Naive thymus-derived CD8-positive, alpha-beta T cell (primary cell): Measurements from ENCODE around the gene RPN1. TPM values are rescaled to one million over a fixed set of nuclear protein-coding genes. Genes with fewer than 3 reads are reported as not detected.

ENCODE experiments used
- ATAC-seq, 2 donors: fragments of 150-1000 bp; cut with Tn5 transposase in 1 of 2; sonication (Bioruptor Pico), chemical (Tn5 transposase) in 1 of 2; 1 replicate in 1 of 2; 2 replicates in 1 of 2; pipeline ENCODE4 v1.10.0; 2021; ENCODE audit warnings: mild to moderate bottlenecking in 2 of 2, moderate library complexity in 2 of 2
- POLR2A ChIA-PET: fragments of 350-600 bp; sonication (Branson Sonifier 250); formaldehyde crosslinking; loops from one replicate; lab custom pipeline; 2021; ENCODE audit warnings: antibody characterized with exemption; lab: Charles Lee
- DNase-seq, 10 donors: peaks; one replicate each; pipeline versions ENCODE4 v3.0.0 to v3.0.0-alpha.2; 2020 to 2022
- H3K27ac Mint-ChIP-seq, 10 donors: one replicate each; pipeline ENCODE4 v1.8.0; 2020 to 2022; ENCODE audit warnings: mild to moderate bottlenecking in 10 of 10, mixed read lengths in 10 of 10, moderate library complexity in 4 of 10, inconsistent platforms in 1 of 10
- H3K27me3 Mint-ChIP-seq, 5 donors: one replicate each; pipeline ENCODE4 v1.8.0; 2021 to 2022; ENCODE audit warnings: mixed read lengths in 5 of 5
- H3K36me3 Mint-ChIP-seq, 3 donors: one replicate each; pipeline ENCODE4 v1.8.0; 2020 to 2022; ENCODE audit warnings: mixed read lengths in 3 of 3, mild to moderate bottlenecking in 2 of 3, inconsistent platforms in 1 of 3
- H3K4me1 Mint-ChIP-seq, 4 donors: one replicate each; pipeline ENCODE4 v1.8.0; 2021 to 2022; ENCODE audit warnings: mixed read lengths in 4 of 4
- H3K4me3 Mint-ChIP-seq, 10 donors: one replicate each; pipeline ENCODE4 v1.8.0; 2020 to 2022; ENCODE audit warnings: mild to moderate bottlenecking in 10 of 10, mixed read lengths in 10 of 10, moderate library complexity in 6 of 10, inconsistent platforms in 1 of 10
- H3K9me3 Mint-ChIP-seq, 9 donors: one replicate each; pipeline ENCODE4 v1.8.0; 2020 to 2022; ENCODE audit warnings: mixed read lengths in 9 of 9, mild to moderate bottlenecking in 3 of 9, inconsistent platforms in 1 of 9, moderate library complexity in 1 of 9
- polyA plus RNA-seq, 3 donors: library from polyadenylated mRNA; unstranded; fragments of 300-500 nt; fragmentation: Illumina TruSeq; gene quantifications; one replicate each; pipeline ENCODE4 v1.2.3, GENCODE V29; 2021
- total RNA-seq, 8 experiments: library from RNA in 2 of 8; stranded (reverse) in 2 of 8; gene quantifications; one replicate each; pipeline ENCODE4 v1.2.3 and lab custom pipeline; 2021 to 2026

The RPN1 gene
- total and polyA plus RNA-seq, 5 experiments from 2014 or later, result 76.2 to 224 (median 178) TPM

GRCh38 chr3:128647307-128647706, 3.3 kb downstream of the RPN1 start:
- Mint-ChIP-seq H3K4me3 (peak overlapping the region in 4 of 10 donors; percentile 36 to 51 (median 40)), H3K27ac (peak overlapping the region in 9 of 10 donors; percentile 9 to 66 (median 56)), H3K27me3 (no peaks in the 10 kb centered on the region), H3K4me1 (peaks cover 13 to 60% (median 40%) of the 10 kb centered on the region in 4 donors), H3K36me3 (peaks cover 0 to 37% (median 0%) of the 10 kb centered on the region in 3 donors), H3K9me3 (no peaks in the 10 kb centered on the region)
- POLR2A ChIA-PET, result interaction anchor here (1.1 kb wide), 1 partner anchor 33 kb away, joined by 4 read pairs; no protein-coding TSS in a partner anchor
- ATAC-seq (no peak), DNase-seq (no peak)

DNA sequence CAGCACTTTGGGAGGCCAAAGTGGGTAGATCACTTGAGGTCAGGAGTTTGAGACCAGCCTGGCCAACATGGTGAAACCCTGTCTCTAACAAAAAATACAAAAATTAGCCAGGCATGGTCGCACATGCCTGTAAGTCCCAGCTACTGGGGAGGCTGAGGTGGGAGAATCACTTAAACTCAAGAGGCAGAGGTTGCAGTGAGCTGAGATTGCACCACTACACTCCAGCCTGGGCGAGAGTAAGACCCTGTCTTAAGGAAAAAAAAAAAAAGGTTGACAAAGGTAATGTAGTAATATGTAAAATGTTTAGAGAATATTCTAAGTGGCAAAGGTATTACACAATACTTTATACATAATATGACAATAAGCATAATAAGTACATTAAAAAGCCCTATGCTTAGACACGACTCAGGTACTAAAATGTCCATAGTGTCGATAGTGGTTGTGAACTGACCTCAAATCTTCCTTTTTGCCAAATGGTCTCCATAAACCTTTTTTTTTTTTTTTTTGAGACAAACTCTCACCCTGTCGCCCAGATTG, 16.5 kb downstream of the RPN1 start:
- Mint-ChIP-seq H3K27me3 (no peaks in the 10 kb centered on the region), H3K27ac (no peak overlapping the region), H3K4me1 (peaks cover 7 to 28% (median 17%) of the 10 kb centered on the region in 4 donors), H3K36me3 (peaks cover 4 to 76% (median 10%) of the 10 kb centered on the region in 3 donors), H3K4me3 (no peak overlapping the region), H3K9me3 (no peaks in the 10 kb centered on the region)
- POLR2A ChIA-PET, result no interaction called here
- DNase-seq (no peak), ATAC-seq (no peak)

DNA sequence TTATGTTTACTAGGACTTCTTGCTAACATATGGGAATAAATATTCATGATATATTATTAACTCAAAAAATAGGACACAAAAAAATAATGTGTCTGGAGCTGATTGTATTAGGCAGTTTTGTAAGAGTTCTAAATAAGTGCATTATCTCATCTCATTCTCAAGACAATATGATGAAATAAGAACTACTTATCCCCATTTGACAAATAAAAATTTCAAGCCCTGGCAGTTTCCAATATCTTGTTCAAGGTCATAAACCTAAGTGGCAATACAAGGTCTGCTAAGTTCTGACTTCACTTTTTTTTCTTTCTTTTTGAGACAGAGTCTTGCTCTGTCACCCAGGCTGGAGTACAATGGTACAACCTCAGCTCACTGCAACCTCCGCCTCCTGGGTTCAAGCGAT, 18.3 kb downstream of the RPN1 start:
- Mint-ChIP-seq H3K4me3 (no peak overlapping the region), H3K4me1 (peaks cover 2 to 16% (median 9%) of the 10 kb centered on the region in 4 donors), H3K27ac (peak overlapping the region in 3 of 10 donors; percentile 27 to 65 (median 42)), H3K36me3 (peaks cover 0 to 77% (median 15%) of the 10 kb centered on the region in 3 donors), H3K27me3 (no peaks in the 10 kb centered on the region), H3K9me3 (no peaks in the 10 kb centered on the region)
- no peak for DNase-seq
- POLR2A ChIA-PET, result interaction anchor here (0.8 to 1.2 kb wide), 2 partner anchors 11 to 18 kb away, joined by 3 read pairs; partner anchors contain the start of gene RPN1
- ATAC-seq, result no peak

- Mint-ChIP-seq H3K9me3 (no peaks in the 10 kb centered on the region), H3K27ac (peak overlapping the region in 1 of 10 donors; percentile 57), H3K4me3 (no peak overlapping the region), H3K27me3 (no peaks in the 10 kb centered on the region), H3K4me1 (peaks cover 6 to 15% (median 8%) of the 10 kb centered on the region in 4 donors), H3K36me3 (peaks cover 0 to 87% (median 25%) of the 10 kb centered on the region in 3 donors)
- POLR2A ChIA-PET, result interaction anchor here (2.3 kb wide), 1 partner anchor 24 kb away, joined by 7 read pairs; no protein-coding TSS in a partner anchor
- ATAC-seq (no peak), DNase-seq (no peak)
Measured at GRCh38 chr3:128629936-128630335, 20.7 kb downstream of the RPN1 start.

- DNase-seq (no peak), ATAC-seq (no peak)
- POLR2A ChIA-PET, result interaction anchor here (1.6 kb wide), 1 partner anchor 17 kb away, joined by 3 read pairs; no protein-coding TSS in a partner anchor
- Mint-ChIP-seq H3K4me3 (no peak overlapping the region), H3K4me1 (peaks cover 0 to 13% (median 9%) of the 10 kb centered on the region in 4 donors), H3K27me3 (no peaks in the 10 kb centered on the region), H3K36me3 (peaks cover 0 to 97% (median 27%) of the 10 kb centered on the region in 3 donors), H3K27ac (peak overlapping the region in 4 of 10 donors; percentile 28 to 85 (median 68)), H3K9me3 (no peaks in the 10 kb centered on the region)
Measured at GRCh38 chr3:128625409-128625945, 25.1 kb downstream of the RPN1 start.

DNA sequence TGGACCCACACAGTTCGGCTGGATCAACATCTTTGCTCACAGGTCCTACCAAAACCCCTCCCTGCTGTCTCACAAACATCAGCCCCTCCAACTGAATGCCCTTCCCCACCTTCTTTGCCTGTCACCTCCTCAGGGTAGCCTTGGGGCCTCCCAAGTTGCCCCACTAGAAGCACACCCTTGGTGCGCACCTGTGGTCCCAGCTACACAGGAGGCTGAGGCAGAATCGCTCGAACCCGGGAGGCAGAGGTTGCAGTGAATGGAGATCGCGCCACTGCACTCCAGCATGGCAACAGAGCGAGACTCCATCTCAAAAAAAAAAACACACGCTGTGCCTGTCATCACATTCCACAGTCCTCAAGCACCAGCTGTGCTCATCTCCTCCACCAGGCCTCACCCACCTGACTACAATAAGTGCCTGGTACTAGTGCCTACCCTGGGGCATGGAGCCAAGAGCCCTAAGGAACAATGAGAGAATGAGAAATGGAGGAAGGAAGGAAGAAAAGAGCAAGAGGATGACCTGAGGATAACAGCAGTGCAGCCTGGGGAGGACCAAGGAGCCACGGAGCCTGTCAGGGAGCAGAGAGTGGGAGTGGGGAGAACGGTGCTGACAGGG, 26.0 kb downstream of the RPN1 start:
- Mint-ChIP-seq H3K27ac (peak overlapping the region in 3 of 10 donors; percentile 9 to 83 (median 79)), H3K9me3 (no peaks in the 10 kb centered on the region), H3K4me1 (peaks cover 5 to 17% (median 10%) of the 10 kb centered on the region in 4 donors), H3K36me3 (peaks cover 0 to 96% (median 28%) of the 10 kb centered on the region in 3 donors), H3K27me3 (no peaks in the 10 kb centered on the region), H3K4me3 (no peak overlapping the region)
- POLR2A ChIA-PET, result no interaction called here
- DNase-seq, result no peak
- ATAC-seq, result no peak

GRCh38 chr3:128623762-128624176, 26.8 kb downstream of the RPN1 start:
- POLR2A ChIA-PET, result no interaction called here

DNA sequence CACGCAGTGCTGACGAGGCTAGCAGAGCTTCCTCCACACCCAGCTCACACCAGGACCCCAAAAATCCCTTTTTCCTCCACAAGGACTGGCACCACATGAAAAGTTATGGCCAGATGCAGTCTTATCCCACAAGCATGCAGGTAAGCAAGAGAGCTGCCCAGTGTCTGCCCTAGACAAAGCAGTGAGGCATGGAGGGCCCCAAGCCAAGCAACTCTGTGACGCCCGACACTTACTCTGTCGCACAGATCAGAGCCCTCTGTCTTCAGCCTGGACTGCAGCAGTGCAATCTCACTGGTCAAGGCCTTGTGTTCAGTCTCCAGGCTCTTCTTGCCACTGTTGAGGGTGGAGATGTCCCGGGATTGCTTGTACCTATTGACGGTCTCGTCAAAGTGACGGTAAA, 28.7 kb downstream of the RPN1 start:
- H3K4me1 Mint-ChIP-seq, result peaks cover 19 to 39% (median 27%) of the 10 kb centered on the region in 4 donors
- H3K27me3 Mint-ChIP-seq, result no peaks in the 10 kb centered on the region
- H3K4me3 Mint-ChIP-seq, result no peak overlapping the region
- no peak for ATAC-seq
- no peak for DNase-seq
- POLR2A ChIA-PET, result interaction anchor here (0.9 kb wide), 1 partner anchor 10 kb away, joined by 3 read pairs; no protein-coding TSS in a partner anchor
- H3K27ac Mint-ChIP-seq, result peak overlapping the region in 1 of 10 donors; percentile 25
- peaks cover 0 to 2% (median 0%) of the 10 kb centered on the region in 9 donors for H3K9me3 Mint-ChIP-seq
- peaks cover 0 to 82% (median 24%) of the 10 kb centered on the region in 3 donors for H3K36me3 Mint-ChIP-seq

More at GRCh38 chr3:128623762-128624176, 26.8 kb downstream of the RPN1 start:
- Mint-ChIP-seq H3K27ac (peak overlapping the region in 4 of 10 donors; percentile 9 to 54 (median 32)), H3K27me3 (no peaks in the 10 kb centered on the region), H3K4me1 (peaks cover 13 to 25% (median 17%) of the 10 kb centered on the region in 4 donors), H3K36me3 (peaks cover 0 to 95% (median 27%) of the 10 kb centered on the region in 3 donors), H3K4me3 (no peak overlapping the region), H3K9me3 (no peaks in the 10 kb centered on the region)
- DNase-seq, result no peak
- ATAC-seq, result no peak

DNA sequence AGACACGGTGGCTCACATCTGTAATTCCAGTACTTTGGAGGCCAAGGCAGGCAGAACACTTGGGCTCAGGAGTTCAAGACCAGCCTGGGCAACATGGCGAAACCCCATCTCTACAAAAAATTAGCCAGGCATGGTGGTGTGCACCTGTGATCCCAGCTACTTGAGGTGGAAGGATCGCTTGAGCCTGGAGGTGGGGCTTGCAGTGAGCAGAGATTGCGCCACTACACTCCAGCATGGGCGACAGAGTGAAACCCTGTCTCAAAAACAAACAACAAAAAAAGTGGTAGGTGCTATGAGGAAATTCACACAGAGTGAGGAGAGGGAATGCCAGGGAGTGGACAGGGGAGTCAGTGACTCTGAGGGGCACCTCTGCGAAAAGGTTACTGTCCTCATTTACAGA, 29.4 kb downstream of the RPN1 start:
- peaks cover 0 to 2% (median 0%) of the 10 kb centered on the region in 9 donors for H3K9me3 Mint-ChIP-seq
- H3K4me1 Mint-ChIP-seq, result peaks cover 15 to 34% (median 28%) of the 10 kb centered on the region in 4 donors
- no peaks in the 10 kb centered on the region for H3K27me3 Mint-ChIP-seq
- no peak for DNase-seq
- no peak for ATAC-seq
- POLR2A ChIA-PET, result interaction anchor here (0.7 to 0.9 kb wide), 2 partner anchors 11 to 39 kb away, joined by 3 read pairs; no protein-coding TSS in a partner anchor
- peaks cover 0 to 75% (median 20%) of the 10 kb centered on the region in 3 donors for H3K36me3 Mint-ChIP-seq
- peak overlapping the region in 6 of 10 donors; percentile 4 to 86 (median 24) for H3K27ac Mint-ChIP-seq
- H3K4me3 Mint-ChIP-seq, result no peak overlapping the region

- Mint-ChIP-seq H3K27ac (peak overlapping the region in 6 of 10 donors; percentile 32 to 93 (median 52)), H3K4me1 (peaks cover 15 to 32% (median 27%) of the 10 kb centered on the region in 4 donors), H3K9me3 (peaks cover 0 to 2% (median 0%) of the 10 kb centered on the region in 9 donors), H3K36me3 (peaks cover 0 to 65% (median 15%) of the 10 kb centered on the region in 3 donors), H3K27me3 (no peaks in the 10 kb centered on the region), H3K4me3 (peak overlapping the region in 1 of 10 donors; percentile 20)
- DNase-seq (no peak), ATAC-seq (no peak)
- POLR2A ChIA-PET, result interaction anchor here (0.6 to 1.0 kb wide), 2 partner anchors 19 to 33 kb away, joined by 3 to 4 read pairs; no protein-coding TSS in a partner anchor
Measured at GRCh38 chr3:128620268-128620691, 30.3 kb downstream of the RPN1 start.

DNA sequence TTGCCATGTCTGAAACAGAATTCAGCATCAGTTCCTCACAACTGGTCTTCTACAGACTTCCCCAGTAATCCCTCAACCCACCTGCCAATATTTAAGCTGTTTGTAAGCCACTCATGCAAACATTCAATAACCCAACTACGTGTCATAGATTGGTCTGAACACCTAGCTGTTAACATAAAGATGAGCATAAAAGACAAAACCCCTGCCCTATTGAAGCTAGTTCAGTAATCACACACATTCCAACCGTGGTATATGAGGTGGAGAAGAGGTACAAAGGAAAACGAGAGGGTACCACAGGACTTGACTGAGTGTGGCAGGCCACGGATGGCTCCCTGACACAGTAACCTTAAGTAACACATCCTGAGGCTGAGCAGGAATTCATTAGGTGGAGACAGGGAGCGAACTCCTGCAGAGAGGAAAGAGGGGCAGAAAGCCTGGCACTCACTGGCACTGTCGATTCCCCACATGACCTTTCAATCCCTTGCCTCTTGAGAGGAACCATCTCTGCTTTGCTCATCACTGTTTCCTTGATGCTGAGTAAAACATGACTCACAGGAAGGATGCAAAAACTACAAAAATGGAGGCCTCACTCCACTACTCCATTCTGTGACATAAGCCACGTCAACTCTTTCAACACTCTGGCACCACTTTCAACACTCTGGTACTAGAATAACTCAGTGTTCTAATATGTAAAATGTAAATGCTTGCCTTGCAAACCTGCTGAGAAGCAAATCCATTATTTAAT, 31.3 kb downstream of the RPN1 start:
- Mint-ChIP-seq H3K4me3 (peak overlapping the region; percentile 94 to 99 (median 97)), H3K27ac (peak overlapping the region; percentile 91 to 99 (median 97)), H3K4me1 (peaks cover 13 to 32% (median 27%) of the 10 kb centered on the region in 4 donors), H3K27me3 (no peaks in the 10 kb centered on the region), H3K36me3 (peaks cover 0 to 55% (median 11%) of the 10 kb centered on the region in 3 donors), H3K9me3 (peaks cover 0 to 2% (median 0%) of the 10 kb centered on the region in 9 donors)
- ATAC-seq (no peak), DNase-seq (no peak)
- POLR2A ChIA-PET, result interaction anchor here (0.6 to 1.0 kb wide), 2 partner anchors 34 to 1345 kb away, joined by 3 read pairs; no protein-coding TSS in a partner anchor
